GM12878 (cell line): Measurements from ENCODE around the gene CDC42BPB. TPM values are rescaled to one million over a fixed set of nuclear protein-coding genes. Genes with fewer than 3 reads are reported as not detected.

Experiments
- ATAC-seq: fragments of 200-7000 bp; cut with Tn5 transposase; 3 replicates; pipeline ENCODE4 v1.9.1; 2020; ENCODE audit warnings: mild to moderate bottlenecking, moderate library complexity
- BruUV-seq: library from RNA; stranded (reverse); fragments of 400-500 nt; replicated peaks from 2 replicates; lab custom pipeline; 2021; lab: Mats Ljungman, UMichigan
- CTCF ChIA-PET: fragments of 300-600 bp; sonication (Branson Sonifier 250); formaldehyde crosslinking; extraction: SDS; loops from one replicate; lab custom pipeline; 2021; ENCODE audit warnings: inconsistent platforms; lab: Yijun Ruan, JAX
- POLR2A ChIA-PET: fragments of 350-600 bp; formaldehyde crosslinking; extraction: SDS; loops from one replicate; lab custom pipeline; 2021; ENCODE audit warnings: inconsistent platforms; lab: Charles Lee
- RAD21 ChIA-PET: fragments of 300-600 bp; sonication (Branson Sonifier 250); formaldehyde crosslinking; loops from one replicate; lab custom pipeline; 2023; ENCODE audit warnings: antibody characterized with exemption; ENCODE audit not compliant: unreplicated experiment; lab: Charles Lee
- SMC1A ChIA-PET: fragments of 300-600 bp; sonication (Branson Sonifier 250); formaldehyde crosslinking; loops from one replicate; lab custom pipeline; 2023; ENCODE audit not compliant: unreplicated experiment, uncharacterized antibody; lab: Charles Lee
- DNase-seq: peaks from one replicate; pipeline ENCODE4 v3.0.0-alpha.2; 2011; ENCODE audit warnings: low read depth, low spot score
- FAIRE-seq: peaks from 3 replicates; lab custom pipeline; 2011; peaks lifted over from hg19 to GRCh38; lab: Jason Lieb, UNC
- H2AFZ ChIP-seq: 2 replicates; pipeline ENCODE4 v1.6.0; 2011; ENCODE audit warnings: low read depth, low read length, control low read depth; ENCODE audit not compliant: control insufficient read depth
- H3K27ac ChIP-seq: 2 replicates; pipeline ENCODE4 v1.5.1; 2011; ENCODE audit warnings: control low read depth; ENCODE audit not compliant: control insufficient read depth, insufficient read depth
- H3K27me3 ChIP-seq, 2 experiments: replicated peaks in 1 of 2; 2 replicates each; pipeline versions ENCODE4 v1.6.0 to v1.6.1; 2011; ENCODE audit warnings: low read length in 1 of 2; ENCODE audit not compliant: control insufficient read depth in 2 of 2, insufficient read depth in 2 of 2
- H3K36me3 ChIP-seq, 2 experiments: 2 replicates each; pipeline ENCODE4 v1.5.1; 2011; ENCODE audit warnings: low read length in 1 of 2; ENCODE audit not compliant: control insufficient read depth in 2 of 2, insufficient read depth in 2 of 2
- H3K4me1 ChIP-seq: 2 replicates; pipeline ENCODE4 v1.6.1; 2011; ENCODE audit warnings: mild to moderate bottlenecking, low read length, moderate library complexity, mixed read lengths; ENCODE audit not compliant: control insufficient read depth, insufficient read depth
- H3K4me2 ChIP-seq: 2 replicates; pipeline ENCODE4 v1.6.0; 2011; ENCODE audit warnings: control low read depth; ENCODE audit not compliant: control insufficient read depth, insufficient read depth
- H3K4me3 ChIP-seq: fragments of 200-600 bp; sonication (generic); 2 replicates; pipeline ENCODE4 v1.5.1; 2016
- H3K79me2 ChIP-seq: 2 replicates; pipeline ENCODE4 v1.6.0; 2011; ENCODE audit warnings: low read length; ENCODE audit not compliant: control insufficient read depth, insufficient read depth
- H3K9ac ChIP-seq: 2 replicates; pipeline ENCODE4 v1.8.0; 2011; ENCODE audit warnings: low read length, control low read depth, mixed read lengths; ENCODE audit not compliant: control insufficient read depth, insufficient read depth
- H3K9me3 ChIP-seq: replicated peaks from 3 replicates; pipeline ENCODE4 v1.5.1; 2011; ENCODE audit warnings: mild to moderate bottlenecking, low read length; ENCODE audit not compliant: control insufficient read depth, insufficient read depth
- H4K20me1 ChIP-seq: 2 replicates; pipeline ENCODE4 v1.6.0; 2011; ENCODE audit not compliant: control insufficient read depth, insufficient read depth
- CTCF ChIP-seq, 3 experiments: IDR thresholded peaks in 2 of 3; conservative IDR thresholded peaks in 1 of 3; 2 replicates each; pipeline ENCODE4 v1.5.1; 2011; ENCODE audit warnings: low read depth in 3 of 3, low read length in 3 of 3, mild to moderate bottlenecking in 3 of 3, control low read depth in 2 of 3, moderate library complexity in 2 of 3, inconsistent platforms in 1 of 3, mixed read lengths in 1 of 3; ENCODE audit not compliant: control insufficient read depth in 2 of 3, insufficient read depth in 1 of 3; ENCODE audit errors: extremely low read depth in 1 of 3
- ESRRA ChIP-seq: IDR thresholded peaks from 2 replicates; pipeline ENCODE4 v1.6.1; 2012; ENCODE audit warnings: mild to moderate bottlenecking, low read length, improper control_type of control experiment
- ETV6 ChIP-seq, 2 experiments: fragments of 450-650 bp in 1 of 2; IDR thresholded peaks in 1 of 2; conservative IDR thresholded peaks in 1 of 2; 2 replicates each; pipeline ENCODE4 v1.6.1; 2014; ENCODE audit warnings: antibody characterized with exemption in 1 of 2, borderline replicate concordance in 1 of 2, low read depth in 1 of 2, mild to moderate bottlenecking in 1 of 2, moderate library complexity in 1 of 2
- WGBS: methylation state at CpG from one replicate; pipeline ENCODE4 v1.1.6; 2016; ENCODE audit warnings: low lambda C conversion rate; ENCODE audit not compliant: insufficient replicate concordance, insufficient coverage; ENCODE audit errors: missing lambda C conversion rate; 5-methylcytosine and 5-hydroxymethylcytosine counted together
- in situ Hi-C: fragments of 300-500 bp; cut with MboI; formaldehyde crosslinking; loops from 9 replicates; pipeline ENCODE4 v1.14.3; 2018; ENCODE audit warnings: mixed read lengths
- intact Hi-C: fragments of 100-400 bp; cut with micrococcal nuclease; formaldehyde crosslinking; loops from one replicate; pipeline ENCODE4 v1.14.2; 2022; ENCODE audit not compliant: unreplicated experiment
- polyA plus RNA-seq, 11 experiments: library from polyadenylated mRNA; depleted of rRNA in 4 of 11; unstranded in 6 of 11; stranded (reverse) in 5 of 11; fragments of >200 nt; fragmentation: Nextera tagmentation in 4 of 11; fragmentation: Illumina TruSeq in 1 of 11; extraction: Ambion mirVana in 4 of 11; extraction: Trizol in 1 of 11; gene quantifications; 1 replicate in 1 of 11; 2 replicates in 10 of 11; pipeline versions ENCODE4 v1.2.1 to v1.2.3, GENCODE V29; 2011 to 2016; ENCODE audit warnings: inconsistent platforms in 2 of 11, missing spikeins in 2 of 11, low read depth in 1 of 11
- total RNA-seq, 4 experiments: library from RNA; depleted of rRNA in 3 of 4; stranded (reverse); fragments of >200 nt in 3 of 4; fragmentation: Illumina TruSeq in 1 of 4; extraction: Trizol in 1 of 4; gene quantifications; 2 replicates each; pipeline versions ENCODE4 v1.2.1 to v1.2.3, GENCODE V29; 2013 to 2021
- TF ChIP-seq, protein P1 (sequence below): fragments of 450-650 bp; IDR thresholded peaks from 2 replicates; pipeline ENCODE4 v1.6.1; 2016; ENCODE audit warnings: mild to moderate bottlenecking, moderate library complexity, borderline replicate concordance

The CDC42BPB gene
- total and polyA plus RNA-seq, 10 of the 15 experiments (the other 5 are each of a cell fraction or from before 2014, with no cell fraction given) = 0.42 to 22.1 (median 13.3) TPM

DNA sequence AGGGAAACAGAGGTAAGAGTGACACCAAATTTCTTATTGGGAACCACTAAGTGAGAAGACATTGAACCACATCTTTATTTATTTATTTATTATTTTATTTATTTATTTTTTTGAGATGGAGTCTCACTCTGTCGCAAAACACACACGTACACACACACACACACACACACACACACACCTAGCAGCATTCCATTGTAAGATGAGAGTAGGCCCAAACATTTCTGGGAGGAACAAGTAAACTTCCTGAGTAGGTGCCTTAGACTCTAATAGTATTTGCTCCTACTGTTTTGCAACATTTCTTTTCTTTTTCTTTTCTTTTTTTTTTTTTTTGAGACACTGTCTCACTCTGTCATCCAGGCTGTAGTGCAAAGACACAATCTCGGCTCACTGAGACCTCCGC is 7.1 kb upstream of the CDC42BPB start:
- ATAC-seq (no peak), FAIRE-seq (no peak), DNase-seq (no peak)
- in situ Hi-C loops = no loop called here
- Histone ChIP-seq H2AFZ (no peak overlapping the region), H3K9ac (no peak overlapping the region), H3K27me3 (no peaks in the 10 kb centered on the region; a peak in 1 of 4 replicates), H3K4me3 (no peak overlapping the region), H3K79me2 (no peaks in the 10 kb centered on the region), H3K4me1 (no peaks in the 10 kb centered on the region), H3K9me3 (no peaks in the 10 kb centered on the region), H4K20me1 (no peaks in the 10 kb centered on the region), H3K27ac (no peak overlapping the region), H3K4me2 (no peak overlapping the region), H3K36me3 (no peaks in the 10 kb centered on the region)
- TF ChIP-seq ESRRA = no peak
- no peak for TF ChIP-seq CTCF (IDR thresholded peaks at IDR 0.05 in 2 of 3, conservative IDR thresholded peaks at IDR 0.05 in 1 of 3; ENCODE audit: control insufficient read depth in 2 of 3, extremely low read depth in 1 of 3, insufficient read depth in 1 of 3, low read depth in 3 of 3, low read length in 3 of 3)
- no TSS peak for BruUV-seq
- SMC1A ChIA-PET = no interaction called here
- CTCF ChIA-PET = no interaction called here
- WGBS = 85% methylated on average over 4 of the region's 4 CpGs
- RAD21 ChIA-PET = no interaction called here
- intact Hi-C loops = no loop called here
- POLR2A ChIA-PET = no interaction called here

GRCh38 chr14:103061482-103061976 is 4.2 kb upstream of the CDC42BPB start:
- H2AFZ ChIP-seq = no peak overlapping the region
- no peaks in the 10 kb centered on the region; a peak in 1 of 4 replicates for H3K27me3 ChIP-seq
- H3K27ac ChIP-seq = no peak overlapping the region
- ChIA-PET RAD21 (interaction anchor here (1.7 kb wide), 1 partner anchor 13 kb away, joined by 4 read pairs; no protein-coding TSS in a partner anchor), CTCF (interaction anchor here (1.3 kb wide), 1 partner anchor 10 kb away, joined by 4 read pairs; no protein-coding TSS in a partner anchor), SMC1A (interaction anchor here (0.8 kb wide), 1 partner anchor 9 kb away, joined by 4 read pairs; no protein-coding TSS in a partner anchor), POLR2A (interaction anchor here (0.6 kb wide), 1 partner anchor 104 kb away, joined by 4 read pairs; no protein-coding TSS in a partner anchor)
- no peaks in the 10 kb centered on the region; the same call in 1 of the 2 replicates for H3K4me1 ChIP-seq
- no peaks in the 10 kb centered on the region for H3K36me3 ChIP-seq
- no peak for TF ChIP-seq ETV6 (conservative IDR thresholded peaks at IDR 0.05 in 1 of 2, IDR thresholded peaks at IDR 0.05 in 1 of 2; ENCODE audit: borderline replicate concordance in 1 of 2, low read depth in 1 of 2)
- TF ChIP-seq, protein P1, sequence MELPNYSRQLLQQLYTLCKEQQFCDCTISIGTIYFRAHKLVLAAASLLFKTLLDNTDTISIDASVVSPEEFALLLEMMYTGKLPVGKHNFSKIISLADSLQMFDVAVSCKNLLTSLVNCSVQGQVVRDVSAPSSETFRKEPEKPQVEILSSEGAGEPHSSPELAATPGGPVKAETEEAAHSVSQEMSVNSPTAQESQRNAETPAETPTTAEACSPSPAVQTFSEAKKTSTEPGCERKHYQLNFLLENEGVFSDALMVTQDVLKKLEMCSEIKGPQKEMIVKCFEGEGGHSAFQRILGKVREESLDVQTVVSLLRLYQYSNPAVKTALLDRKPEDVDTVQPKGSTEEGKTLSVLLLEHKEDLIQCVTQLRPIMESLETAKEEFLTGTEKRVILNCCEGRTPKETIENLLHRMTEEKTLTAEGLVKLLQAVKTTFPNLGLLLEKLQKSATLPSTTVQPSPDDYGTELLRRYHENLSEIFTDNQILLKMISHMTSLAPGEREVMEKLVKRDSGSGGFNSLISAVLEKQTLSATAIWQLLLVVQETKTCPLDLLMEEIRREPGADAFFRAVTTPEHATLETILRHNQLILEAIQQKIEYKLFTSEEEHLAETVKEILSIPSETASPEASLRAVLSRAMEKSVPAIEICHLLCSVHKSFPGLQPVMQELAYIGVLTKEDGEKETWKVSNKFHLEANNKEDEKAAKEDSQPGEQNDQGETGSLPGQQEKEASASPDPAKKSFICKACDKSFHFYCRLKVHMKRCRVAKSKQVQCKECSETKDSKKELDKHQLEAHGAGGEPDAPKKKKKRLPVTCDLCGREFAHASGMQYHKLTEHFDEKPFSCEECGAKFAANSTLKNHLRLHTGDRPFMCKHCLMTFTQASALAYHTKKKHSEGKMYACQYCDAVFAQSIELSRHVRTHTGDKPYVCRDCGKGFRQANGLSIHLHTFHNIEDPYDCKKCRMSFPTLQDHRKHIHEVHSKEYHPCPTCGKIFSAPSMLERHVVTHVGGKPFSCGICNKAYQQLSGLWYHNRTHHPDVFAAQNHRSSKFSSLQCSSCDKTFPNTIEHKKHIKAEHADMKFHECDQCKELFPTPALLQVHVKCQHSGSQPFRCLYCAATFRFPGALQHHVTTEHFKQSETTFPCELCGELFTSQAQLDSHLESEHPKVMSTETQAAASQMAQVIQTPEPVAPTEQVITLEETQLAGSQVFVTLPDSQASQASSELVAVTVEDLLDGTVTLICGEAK = peak; percentile 67
- ATAC-seq (no peak), DNase-seq (no peak), FAIRE-seq (no peak)
- in situ Hi-C loops (no loop called here), intact Hi-C loops (no loop called here)
- H3K4me3 ChIP-seq = no peak overlapping the region
- no peak overlapping the region for H3K4me2 ChIP-seq
- H4K20me1 ChIP-seq = no peaks in the 10 kb centered on the region
- no peak overlapping the region for H3K9ac ChIP-seq
- WGBS = 16% methylated on average over 6 of the region's 6 CpGs
- no peaks in the 10 kb centered on the region for H3K9me3 ChIP-seq
- H3K79me2 ChIP-seq = peaks cover 8% of the 10 kb centered on the region
- BruUV-seq = no TSS peak
